ENCODE data around the gene ANKS3.

DNA sequence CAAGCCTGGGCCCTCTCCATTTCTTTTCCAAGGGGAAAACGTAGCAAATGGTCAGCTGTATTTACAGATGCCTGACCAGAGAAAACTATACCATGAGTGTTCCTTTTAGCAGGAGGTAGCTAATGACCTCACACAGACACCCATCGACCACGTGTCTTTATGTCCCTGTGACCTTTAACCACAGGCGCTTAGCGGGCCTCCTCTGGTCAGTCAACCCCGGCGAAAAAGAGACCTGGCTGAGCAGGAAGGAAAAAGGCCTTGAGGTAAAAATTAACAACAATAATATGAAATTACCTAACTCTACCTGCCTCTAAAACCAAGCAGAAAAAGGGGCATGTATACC is 31.6 kb downstream of the ANKS3 start:
- TF ChIP-seq, protein P1, sequence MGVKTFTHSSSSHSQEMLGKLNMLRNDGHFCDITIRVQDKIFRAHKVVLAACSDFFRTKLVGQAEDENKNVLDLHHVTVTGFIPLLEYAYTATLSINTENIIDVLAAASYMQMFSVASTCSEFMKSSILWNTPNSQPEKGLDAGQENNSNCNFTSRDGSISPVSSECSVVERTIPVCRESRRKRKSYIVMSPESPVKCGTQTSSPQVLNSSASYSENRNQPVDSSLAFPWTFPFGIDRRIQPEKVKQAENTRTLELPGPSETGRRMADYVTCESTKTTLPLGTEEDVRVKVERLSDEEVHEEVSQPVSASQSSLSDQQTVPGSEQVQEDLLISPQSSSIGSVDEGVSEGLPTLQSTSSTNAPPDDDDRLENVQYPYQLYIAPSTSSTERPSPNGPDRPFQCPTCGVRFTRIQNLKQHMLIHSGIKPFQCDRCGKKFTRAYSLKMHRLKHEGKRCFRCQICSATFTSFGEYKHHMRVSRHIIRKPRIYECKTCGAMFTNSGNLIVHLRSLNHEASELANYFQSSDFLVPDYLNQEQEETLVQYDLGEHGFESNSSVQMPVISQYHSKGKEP (tag by site-specific recombination; IDR thresholded peaks at IDR 0.05) = no peak
- TF ChIP-seq, protein P2, sequence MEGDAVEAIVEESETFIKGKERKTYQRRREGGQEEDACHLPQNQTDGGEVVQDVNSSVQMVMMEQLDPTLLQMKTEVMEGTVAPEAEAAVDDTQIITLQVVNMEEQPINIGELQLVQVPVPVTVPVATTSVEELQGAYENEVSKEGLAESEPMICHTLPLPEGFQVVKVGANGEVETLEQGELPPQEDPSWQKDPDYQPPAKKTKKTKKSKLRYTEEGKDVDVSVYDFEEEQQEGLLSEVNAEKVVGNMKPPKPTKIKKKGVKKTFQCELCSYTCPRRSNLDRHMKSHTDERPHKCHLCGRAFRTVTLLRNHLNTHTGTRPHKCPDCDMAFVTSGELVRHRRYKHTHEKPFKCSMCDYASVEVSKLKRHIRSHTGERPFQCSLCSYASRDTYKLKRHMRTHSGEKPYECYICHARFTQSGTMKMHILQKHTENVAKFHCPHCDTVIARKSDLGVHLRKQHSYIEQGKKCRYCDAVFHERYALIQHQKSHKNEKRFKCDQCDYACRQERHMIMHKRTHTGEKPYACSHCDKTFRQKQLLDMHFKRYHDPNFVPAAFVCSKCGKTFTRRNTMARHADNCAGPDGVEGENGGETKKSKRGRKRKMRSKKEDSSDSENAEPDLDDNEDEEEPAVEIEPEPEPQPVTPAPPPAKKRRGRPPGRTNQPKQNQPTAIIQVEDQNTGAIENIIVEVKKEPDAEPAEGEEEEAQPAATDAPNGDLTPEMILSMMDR (tag by site-specific recombination; IDR thresholded peaks at IDR 0.05) = no peak
